NCI-H2107 treated with DMSO at 0.1 percent for 48 hours (cell line): ENCODE results near the gene CD84.
A peak's percentile ranks its signal among the peaks of the same experiment; 100 is the strongest.
"Not testable (repeated sequence)": the region's sequence is repeated elsewhere in the genome, so short reads cannot be mapped to it uniquely, and the experiment has no call there.

Source experiments
- DNase-seq: peaks from one replicate; lab custom pipeline; 2025; ENCODE audit not compliant: unreplicated experiment; lab: John Stamatoyannopoulos, UW

CD84 gene

DNA sequence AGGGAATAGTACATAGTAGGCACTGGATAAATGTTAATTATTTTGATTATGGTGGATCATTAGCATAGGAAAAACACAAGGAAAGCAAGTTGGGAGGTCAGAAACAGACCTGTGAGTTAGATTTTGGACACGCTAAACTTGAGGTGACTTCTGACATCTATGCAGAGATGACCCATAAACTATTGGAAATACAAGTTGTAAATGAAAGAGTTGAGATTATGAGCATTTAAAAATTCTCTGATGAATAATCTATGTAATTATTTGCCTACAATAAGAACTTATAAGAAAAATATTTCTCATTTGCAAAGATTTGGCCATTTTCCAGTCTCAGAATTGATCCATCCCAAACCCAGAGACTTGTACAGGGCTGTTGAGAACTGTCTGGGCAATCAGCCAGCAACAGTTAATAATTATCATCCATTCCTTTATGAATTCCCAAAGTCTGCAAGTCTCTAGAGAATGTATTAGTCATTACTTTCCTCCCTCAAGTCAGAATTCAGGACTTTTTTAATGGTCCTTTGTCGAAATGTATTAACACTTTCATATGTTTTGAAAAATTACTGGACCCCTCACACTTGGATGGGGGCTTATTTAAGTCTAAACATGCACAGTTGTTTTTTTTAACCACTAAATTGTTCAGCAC lies 36.9 kb downstream of the CD84 start:
- DNase-seq, result no peak

GRCh38 chr1:160541622-160542302 lies 37.5 kb downstream of the CD84 start:
- DNase-seq, result no peak

DNA sequence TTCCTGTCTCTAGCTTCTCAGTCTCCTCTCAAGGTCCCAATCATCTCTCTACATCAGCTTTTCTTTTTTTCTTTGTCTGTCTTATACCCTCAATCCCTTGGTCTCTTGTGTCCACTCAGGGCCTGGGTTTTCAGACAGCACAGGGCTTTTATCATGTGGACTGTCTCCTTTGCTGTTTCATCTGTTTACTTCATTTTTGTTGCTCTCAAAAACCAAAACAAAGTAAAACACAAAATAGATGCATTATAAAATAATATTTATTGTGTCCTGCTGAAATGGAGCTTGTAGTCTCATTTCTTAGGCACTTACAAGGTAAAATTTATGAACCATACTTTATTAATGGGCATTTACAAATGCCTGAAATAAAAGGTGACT lies 38.5 kb downstream of the CD84 start:
- DNase-seq, result no peak

DNA sequence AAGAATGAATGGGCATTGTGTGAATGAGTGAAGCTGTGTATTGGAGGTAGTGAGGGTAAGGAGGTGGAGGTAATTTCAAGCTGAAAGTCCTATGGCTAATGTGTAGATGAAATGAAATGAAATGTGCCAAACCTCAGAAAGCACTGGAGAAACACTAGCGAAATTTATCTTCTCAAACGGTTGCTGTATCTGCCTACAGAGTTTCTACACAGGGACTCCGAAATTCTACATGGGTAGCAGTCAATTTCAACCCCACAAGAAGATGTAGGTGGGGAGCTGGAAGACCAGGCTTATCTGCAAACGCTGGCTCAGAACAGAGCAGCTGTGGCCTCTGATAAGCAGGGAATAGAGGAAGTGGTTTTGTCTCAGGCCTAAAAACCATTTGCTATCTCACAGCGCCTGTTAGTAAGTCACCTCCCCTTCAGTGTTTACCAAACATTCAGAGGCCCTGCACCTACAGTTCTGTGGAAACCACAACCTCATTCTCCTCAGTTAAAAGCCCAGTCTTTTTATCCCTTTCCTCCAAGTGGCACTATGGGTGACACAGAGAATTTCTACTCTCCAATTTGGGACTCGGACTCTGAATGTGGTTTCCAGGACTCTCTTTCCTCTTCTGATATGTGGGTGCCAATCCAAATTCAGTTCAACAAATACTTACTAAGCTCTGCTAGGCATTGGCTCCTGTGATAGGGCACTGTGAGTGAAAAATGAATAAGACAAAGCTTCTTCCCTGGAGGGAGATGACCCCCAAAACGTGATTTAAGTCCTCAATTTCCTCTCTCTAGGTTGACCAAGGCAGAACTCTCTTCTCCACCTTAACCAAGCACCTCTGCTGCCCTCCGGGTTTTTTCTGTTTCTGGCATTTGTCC lies 39.1 kb downstream of the CD84 start:
- DNase-seq, result peak; percentile 96

GRCh38 chr1:160539684-160539989 lies 39.7 kb downstream of the CD84 start:
- DNase-seq, result no peak

DNA sequence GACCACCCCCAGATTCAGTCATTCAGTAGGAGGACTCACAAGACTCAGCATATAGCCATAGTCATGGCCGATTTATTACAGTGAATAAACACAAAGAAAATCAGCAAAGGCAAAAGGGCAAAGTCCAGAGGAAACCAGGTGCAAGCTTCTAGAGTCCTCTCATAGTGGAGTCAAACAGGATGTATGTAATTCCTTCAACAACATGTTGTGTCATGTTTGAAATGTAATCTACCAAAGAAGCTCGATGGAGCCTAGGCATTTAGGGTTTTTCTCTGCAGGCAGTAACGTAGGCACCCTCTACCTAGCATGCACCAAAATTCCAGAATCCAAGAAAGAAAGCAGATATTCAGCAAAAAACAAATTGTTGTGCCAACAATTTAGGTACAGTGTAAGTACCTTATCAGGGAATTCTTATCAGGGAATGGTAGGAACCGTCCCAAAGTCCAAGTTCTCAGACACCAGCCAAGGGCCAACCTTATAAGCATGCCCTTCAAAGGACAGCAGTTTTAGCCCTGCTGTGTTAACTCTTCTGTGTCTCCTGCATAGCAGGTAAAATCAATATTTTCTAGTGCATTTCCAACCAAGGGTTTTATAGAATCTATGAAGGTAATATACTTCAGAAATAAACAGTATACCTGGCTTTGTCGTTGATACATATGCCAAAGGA lies 40.2 kb downstream of the CD84 start:
- no peak for DNase-seq

DNA sequence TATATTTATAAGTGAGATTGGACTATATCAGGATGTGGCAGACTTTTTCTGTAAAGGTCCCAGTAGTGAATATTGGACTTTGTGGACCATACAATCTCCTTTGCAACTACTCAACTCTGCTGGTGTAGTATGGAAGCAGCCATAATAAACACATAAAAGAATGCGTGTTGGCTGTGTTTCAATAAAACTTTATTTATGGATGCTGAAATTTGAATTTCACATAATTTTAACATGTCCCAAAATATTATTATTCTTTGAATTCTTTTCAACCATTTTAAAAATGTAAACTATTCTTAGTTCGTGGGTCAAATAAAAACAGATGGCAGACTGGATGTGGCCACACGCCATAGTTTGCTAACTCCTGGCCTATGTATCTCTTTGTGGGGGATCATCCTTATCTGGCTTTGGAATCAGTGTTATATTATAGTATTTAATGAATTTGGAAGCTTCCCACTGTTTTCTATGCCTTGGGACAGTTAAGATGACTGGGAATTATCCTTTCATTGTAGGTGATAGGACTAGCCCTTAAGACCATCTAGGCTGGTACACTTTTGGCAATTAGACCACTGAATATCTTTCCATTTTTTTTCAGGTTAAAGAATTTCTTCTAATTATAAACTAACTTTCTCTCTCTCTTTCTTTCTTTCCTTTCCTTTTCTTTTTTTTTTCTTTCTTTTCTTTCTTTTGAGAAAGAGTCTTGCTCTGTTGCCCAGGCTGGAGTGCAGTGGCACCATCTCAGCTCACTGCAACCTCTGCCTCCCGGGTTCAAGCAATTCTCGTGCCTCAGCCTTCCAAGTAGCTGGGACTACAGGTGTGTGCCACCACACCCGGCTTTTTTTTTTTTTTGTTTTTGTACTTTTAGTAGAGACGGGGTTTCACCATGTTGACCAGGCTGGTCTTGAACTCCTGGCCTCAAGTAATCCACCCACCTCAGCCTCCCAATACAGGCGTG lies 41.3 kb downstream of the CD84 start:
- no peak for DNase-seq

DNA sequence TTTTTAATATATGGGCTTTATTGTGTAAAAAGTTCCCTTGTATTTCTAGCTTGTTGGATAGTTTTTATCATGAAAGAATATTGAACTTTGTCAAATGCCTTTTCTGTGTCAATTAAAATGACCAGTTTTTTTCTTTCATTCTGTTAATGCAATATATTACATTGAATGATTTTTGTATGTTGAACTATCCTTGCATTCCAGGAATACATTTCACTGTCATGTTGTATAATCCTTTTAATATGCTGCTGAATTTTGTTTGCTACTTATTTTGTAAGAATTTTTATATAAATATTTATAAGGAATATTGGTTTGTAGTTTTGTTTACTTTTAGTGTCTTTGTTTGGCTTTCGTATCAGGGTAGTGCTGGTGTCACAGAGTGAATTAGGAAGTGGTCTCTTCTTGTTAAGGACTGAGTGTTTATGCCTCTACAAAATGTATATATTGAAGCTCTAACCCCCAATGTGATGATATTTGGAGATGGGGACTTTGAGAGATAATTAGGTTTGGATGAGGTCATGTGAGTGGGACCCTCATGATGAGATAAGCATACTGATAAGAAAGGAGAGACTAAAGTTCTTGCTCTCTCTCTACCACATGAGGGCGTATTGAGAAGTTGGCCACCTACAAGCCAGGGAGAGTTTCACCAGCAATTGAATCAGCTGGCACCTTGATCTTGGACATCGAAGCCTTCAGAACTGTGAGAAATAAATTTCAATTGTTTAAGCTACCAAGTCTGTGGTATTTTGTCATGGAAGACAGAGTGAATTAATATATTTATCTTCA lies 44.3 kb downstream of the CD84 start:
- DNase-seq, result no peak

DNA sequence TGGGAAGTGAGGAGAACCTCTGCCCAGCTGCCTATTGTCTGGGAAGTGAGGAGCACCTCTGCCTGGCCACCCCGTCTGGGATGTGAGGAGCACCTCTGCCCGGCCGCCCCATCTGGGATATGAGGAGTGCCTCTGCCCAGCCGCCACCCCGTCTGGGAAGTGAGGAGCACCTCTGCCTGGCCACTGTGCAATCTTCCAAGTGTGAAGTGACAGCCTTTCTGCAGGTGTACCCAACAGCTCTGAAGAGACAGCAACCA lies 46.8 kb downstream of the CD84 start:
- DNase-seq, result not testable (repeated sequence)

- not testable (repeated sequence) for DNase-seq
Measured at GRCh38 chr1:160531809-160532556, 47.3 kb downstream of the CD84 start.

DNA sequence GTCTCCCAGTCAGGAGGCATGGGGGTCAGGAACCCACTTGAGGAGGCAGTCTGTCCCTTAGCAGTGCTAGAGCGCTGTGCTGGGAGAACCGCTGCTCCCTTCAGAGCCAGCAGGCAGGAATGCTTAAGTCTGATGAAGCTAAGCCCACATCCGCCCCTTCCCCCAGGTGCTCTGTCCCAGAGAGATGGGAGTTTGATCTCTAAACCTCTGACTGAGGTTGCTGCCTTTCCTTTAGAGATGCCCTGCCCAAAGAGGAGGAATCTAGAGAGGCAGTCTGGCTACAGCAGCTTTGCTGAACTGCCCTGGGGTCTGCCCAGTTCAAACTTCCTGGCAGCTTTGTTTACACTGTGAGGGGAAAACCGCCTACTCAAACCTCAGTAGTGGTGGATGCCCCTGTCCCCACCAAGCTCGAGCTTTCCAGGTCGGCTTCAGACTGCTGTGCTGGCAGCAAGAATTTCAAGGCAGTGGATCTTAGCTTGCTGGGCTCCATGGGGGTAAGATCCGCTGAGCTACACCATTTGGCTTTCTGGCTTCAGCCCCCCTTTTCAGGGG lies 49.8 kb downstream of the CD84 start:
- DNase-seq, result not testable (repeated sequence)

- not testable (repeated sequence) for DNase-seq
Measured at GRCh38 chr1:160523789-160524188, 55.5 kb downstream of the CD84 start.

- no peak for DNase-seq
Measured at GRCh38 chr1:160522622-160523345, 56.5 kb downstream of the CD84 start, which contains the start of gene SLAMF6. SLAMF6 (minus strand) TSS chr1:160523255; CDS start chr1:160523192, 63 bp downstream.

DNA sequence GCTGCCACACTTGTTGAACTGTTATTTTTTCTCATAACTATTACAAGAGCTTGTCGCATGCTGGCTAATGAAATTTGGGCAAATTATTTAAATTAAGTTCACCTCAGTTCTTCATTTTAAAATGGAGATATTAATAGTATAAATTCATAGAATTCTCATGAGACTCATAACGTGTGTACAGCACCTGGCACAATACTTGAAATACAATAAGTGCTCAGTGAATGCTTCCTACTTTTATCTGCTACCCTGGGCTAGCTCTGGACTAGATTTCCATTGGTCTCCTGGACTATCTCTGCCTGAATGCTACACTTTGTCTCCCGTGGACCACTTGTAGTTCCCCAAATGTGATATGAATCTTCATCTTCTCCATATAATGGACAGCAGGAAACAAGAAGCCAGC lies 57.2 kb downstream of the CD84 start:
- DNase-seq, result no peak

- no peak for DNase-seq
Measured at GRCh38 chr1:160521554-160521953, 57.7 kb downstream of the CD84 start.

DNA sequence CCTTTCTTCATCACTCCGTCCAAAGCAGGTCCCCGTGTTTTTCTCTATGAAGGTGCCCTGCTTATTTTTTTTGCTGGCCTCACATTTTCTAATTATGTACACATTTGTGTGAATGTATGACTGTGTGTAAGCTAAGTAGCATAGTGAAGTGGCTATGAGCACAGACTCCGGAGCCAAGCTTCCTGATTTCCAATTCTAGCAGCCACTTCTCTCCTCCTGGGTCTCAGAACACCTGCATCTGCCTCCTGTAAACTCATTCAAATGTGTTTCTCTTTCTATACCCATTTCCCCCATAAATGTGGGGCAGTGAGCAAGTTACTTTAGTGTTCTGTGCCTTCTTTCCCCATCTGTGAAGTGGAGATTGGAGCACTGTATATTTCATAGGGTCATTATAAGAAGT lies 58.3 kb downstream of the CD84 start:
- DNase-seq, result no peak

DNA sequence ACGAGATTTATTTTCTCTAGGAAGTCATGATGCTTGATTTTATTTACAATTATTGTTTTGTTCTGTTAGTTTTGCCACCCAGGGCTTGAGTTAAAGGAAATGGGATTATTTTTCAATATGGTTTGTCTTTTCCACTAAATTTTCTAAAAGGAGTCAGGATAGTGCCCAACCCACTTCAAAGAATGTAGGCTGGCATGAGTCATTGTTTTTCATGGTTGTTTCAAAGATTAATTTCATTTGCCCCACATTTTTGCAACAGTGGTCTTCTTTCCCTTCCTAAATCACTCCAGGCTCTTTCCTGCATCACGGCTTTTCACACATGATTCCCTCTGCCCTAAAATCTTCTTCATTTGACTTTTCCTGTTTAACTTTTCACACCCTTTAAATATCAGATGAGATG lies 58.7 kb downstream of the CD84 start:
- DNase-seq, result no peak
